DMS153 (cell line): Measurements from ENCODE around the gene FXYD6.
A peak's percentile ranks its signal among the peaks of the same experiment; 100 is the strongest.
"Not testable (repeated sequence)": the region's sequence is repeated elsewhere in the genome, so short reads cannot be mapped to it uniquely, and the experiment has no call there.

ENCODE experiments used
- DNase-seq: peaks from one replicate; lab custom pipeline; 2025; lab: John Stamatoyannopoulos, UW

FXYD6 gene

GRCh38 chr11:117876341-117877119 is at the start of gene FXYD6:
Gene FXYD6 (minus strand): TSS chr11:117876658. CDS start chr11:117842776, 33,882 bp downstream.
- DNase-seq: peak; percentile 46

DNA sequence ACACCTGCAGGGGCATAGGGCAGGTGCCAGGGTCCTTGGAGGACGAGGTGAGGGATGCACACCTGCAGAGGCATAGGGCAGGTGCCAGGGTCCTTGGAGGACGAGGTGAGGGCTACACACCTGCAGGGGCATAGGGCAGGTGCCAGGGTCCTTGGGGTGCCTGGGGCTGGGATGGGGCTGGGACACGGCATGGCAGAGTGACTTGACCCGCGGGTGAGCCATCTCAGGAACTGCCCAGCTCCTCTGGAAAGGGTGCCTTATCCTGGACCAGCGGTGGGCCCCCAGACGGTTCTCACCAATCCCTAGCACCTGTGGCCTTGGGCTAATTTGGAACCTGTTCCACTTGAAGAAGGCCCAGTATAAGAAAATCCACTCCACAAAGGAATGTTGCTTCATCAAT is 49.7 kb upstream of the FXYD6 start:
- DNase-seq: not testable (repeated sequence)

DNA sequence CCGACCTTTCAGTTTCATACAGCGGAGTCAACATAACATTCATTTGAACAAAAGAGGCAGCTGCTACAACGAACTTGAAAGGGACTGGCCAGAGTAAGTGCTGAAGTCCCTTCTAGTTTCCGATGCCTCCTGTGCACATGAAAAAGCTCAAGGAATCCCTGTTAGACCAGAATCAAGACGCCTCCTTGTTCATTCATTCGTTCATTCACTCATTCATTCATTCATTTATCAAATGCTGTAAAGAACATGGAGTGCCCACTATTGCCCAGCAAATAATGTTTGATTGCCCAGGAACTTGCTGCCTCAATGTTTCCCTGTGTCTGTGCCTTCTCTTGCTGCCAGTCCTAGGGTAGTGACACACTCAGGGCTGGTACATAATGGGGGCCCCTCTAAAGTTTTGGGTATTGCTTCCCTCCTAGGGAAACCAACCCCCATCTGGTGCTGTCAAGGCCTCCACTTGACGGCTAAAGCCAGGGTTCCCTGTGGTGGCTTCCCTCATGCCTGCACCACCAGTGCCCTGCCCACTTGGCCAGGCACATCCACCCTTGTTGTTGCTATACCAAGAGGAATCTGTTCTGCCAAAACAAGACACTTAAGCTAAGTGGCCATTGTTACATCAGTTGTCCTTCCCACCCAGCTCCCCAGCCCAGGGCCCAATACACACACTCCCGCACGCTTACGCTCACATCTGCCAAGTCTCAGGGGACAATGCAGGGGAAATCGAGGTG is 48.9 kb upstream of the FXYD6 start:
- DNase-seq: peak; percentile 90

GRCh38 chr11:117924631-117925170 is 48.2 kb upstream of the FXYD6 start:
- no peak for DNase-seq

DNA sequence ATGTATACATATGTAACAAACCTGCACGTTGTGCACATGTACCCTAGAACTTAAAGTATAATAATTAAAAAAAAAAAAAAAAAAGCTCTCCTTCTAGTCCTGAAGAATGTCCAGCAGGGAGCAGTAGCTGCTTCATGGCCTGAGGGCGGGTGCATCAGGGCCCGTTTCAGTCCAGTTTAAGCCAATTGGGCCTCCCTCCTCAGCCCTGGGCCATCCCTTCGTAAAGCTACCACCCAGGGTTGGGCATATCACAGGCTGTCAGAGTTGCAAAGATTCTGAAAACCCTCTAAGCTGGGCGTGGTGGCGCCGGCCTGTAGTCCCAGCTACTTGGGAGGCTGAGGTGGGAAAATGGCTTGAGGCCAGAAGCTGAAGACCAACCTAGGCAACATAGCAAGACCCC is 47.3 kb upstream of the FXYD6 start:
- no peak for DNase-seq

DNA sequence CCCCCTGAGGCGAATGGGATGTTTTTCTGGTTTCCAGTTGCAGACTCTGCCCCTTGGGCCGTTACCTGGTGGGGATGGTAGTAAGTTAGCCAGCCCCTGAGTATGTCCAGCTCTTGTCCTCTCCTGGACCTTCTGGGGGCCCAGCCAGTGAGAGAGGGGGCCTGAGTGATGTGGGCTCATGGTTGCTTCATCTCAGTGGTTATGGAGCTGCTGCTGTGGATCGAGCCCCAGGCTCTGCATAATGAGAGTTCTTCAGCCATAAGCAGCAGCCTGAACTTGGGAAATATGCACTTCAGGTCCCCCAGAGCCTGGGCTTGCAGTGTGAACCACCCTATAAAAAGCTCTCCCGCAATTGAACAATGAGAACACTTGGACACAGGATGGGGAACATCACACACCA is 46.8 kb upstream of the FXYD6 start:
- no peak for DNase-seq

- DNase-seq: no peak
Observed at GRCh38 chr11:117921893-117922292, 45.4 kb upstream of the FXYD6 start.

DNA sequence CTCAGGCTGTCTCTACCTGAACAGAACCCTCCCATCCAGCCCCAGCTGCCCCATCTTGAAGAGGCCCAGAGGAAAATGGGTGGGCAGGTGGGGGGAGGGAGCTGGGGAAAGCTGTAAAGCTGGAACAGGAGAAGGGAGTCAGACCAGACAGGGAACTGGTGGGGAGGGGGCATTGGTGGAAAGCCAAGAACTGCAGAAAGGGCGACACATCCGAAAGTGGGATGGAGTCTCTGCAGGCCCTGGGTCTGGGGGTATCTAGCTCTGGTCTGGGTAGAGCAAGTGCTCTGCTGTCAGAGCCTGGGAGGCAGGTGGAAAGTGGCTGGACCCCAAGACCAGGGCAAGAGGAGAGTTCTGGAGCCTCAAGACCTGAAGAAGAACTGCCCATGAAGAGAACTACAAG is 45.0 kb upstream of the FXYD6 start:
- DNase-seq: no peak

GRCh38 chr11:117919781-117920221 is 43.3 kb upstream of the FXYD6 start:
- no peak for DNase-seq

- DNase-seq: no peak
Observed at GRCh38 chr11:117919341-117919740, 42.9 kb upstream of the FXYD6 start.

DNA sequence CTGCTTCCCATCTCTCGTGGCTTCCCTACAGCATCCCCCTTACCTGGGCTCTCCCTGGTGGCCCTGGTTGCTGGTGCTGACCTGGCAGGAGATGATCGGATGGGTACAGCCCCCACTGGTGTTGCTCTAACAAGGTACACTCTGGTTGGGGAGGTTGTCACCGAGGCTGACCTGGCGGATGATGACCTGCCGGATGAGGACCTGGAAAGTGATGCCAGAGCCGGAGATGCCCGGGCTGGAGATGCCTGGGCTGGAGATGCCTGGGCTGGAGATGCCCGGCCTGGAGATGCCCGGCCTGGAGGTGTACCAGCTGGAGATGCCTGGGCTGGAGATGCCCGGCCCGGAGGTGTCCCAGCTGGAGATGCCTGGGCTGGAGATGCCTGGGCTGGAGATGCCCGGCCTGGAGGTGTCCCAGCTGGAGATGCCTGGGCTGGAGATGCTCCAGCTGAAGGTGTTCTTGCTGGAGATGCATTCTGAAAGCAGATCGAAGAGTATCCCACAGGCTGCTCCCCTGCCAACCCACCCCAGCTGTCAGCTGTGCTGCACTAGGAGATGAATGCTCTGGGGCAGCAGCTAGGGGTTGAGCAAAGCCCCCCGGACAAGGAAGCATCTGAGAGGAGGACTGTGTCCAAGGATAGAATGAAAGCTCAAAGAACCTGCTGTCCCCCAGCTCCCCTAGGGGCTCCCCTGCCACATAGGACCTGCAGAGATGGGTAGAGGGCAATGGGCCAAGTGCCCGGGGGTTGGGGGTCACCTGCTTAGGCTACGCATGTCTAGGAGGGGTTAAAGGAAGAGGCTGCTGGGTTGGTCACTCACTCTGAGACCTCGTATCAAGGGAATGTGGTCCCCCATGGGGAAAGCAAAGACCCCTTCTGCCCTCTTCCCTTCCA is 42.2 kb upstream of the FXYD6 start:
- no peak for DNase-seq

- no peak for DNase-seq
Observed at GRCh38 chr11:117917591-117918151, 41.2 kb upstream of the FXYD6 start.

GRCh38 chr11:117916956-117917355 is 40.5 kb upstream of the FXYD6 start:
- DNase-seq: no peak

- DNase-seq: no peak
Observed at GRCh38 chr11:117915672-117916235, 39.3 kb upstream of the FXYD6 start.

- DNase-seq: no peak
Observed at GRCh38 chr11:117914991-117915618, 38.6 kb upstream of the FXYD6 start.

DNA sequence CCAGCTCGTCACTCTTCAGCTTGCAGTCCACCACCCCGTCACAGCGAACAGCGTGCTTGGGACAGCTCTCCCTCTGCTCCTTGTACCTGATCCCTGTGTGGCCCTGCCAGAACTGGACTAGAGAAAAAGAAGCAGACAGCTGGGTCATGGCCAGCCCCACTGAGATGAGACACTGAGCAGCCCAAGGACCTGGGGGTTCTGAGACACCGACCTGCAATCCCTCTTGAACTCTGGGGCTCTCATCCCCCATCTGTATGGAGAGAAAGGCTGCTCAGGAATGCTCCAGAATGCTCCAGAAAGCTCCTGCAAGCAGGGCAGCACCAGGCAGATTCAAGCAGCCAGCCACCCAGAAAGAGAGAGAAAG is 37.9 kb upstream of the FXYD6 start:
- no peak for DNase-seq

- DNase-seq: no peak
Observed at GRCh38 chr11:117913736-117914397, 37.4 kb upstream of the FXYD6 start.

DNA sequence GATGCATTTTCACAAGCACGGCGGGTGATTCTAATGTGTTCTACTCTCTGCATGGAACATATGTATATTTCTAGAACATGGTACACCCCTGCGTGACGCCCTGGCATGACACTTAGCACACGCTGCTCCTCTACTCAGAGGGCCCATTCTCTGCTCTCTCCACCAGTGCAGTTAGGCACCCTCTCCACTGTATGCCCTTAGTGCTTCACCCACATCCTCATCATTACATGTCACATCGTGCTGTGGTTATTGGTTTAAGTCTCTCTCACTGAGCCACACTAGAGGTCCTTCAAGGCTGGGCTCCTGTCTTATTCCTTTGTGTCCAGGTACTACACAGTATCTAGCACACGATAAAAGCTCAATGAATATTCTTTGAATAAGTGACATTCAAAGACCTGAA is 36.0 kb upstream of the FXYD6 start:
- DNase-seq: no peak

GRCh38 chr11:117911694-117912093 is 35.2 kb upstream of the FXYD6 start:
- DNase-seq: no peak

- DNase-seq: no peak
Observed at GRCh38 chr11:117910941-117911655, 34.6 kb upstream of the FXYD6 start.
